GM23338 (cell line): ENCODE results near the gene CPEB3. TPM values are rescaled to one million over a fixed set of nuclear protein-coding genes. Genes with fewer than 3 reads are reported as not detected.
A peak's percentile ranks its signal among the peaks of the same experiment; 100 is the strongest.

Experiments used
- ATAC-seq: fragments of 200-7000 bp; cut with Tn5 transposase; 3 replicates; pipeline ENCODE4 v1.9.1; 2020
- DNase-seq: peaks from one replicate; pipeline ENCODE4 v3.0.0-alpha.2; 2015; ENCODE audit warnings: low spot score
- H2AFZ ChIP-seq: fragments of 200-600 bp; sonication (generic); 2 replicates; pipeline ENCODE4 v1.8.0; 2016; ENCODE audit warnings: antibody characterized with exemption, mild to moderate bottlenecking, moderate library complexity
- H3F3A ChIP-seq: fragments of 200-600 bp; sonication (generic); replicated peaks from 2 replicates; pipeline ENCODE4 v1.8.0; 2017; ENCODE audit warnings: antibody characterized with exemption, mixed run types, low read depth
- H3K27ac ChIP-seq: fragments of 200-600 bp; sonication (generic); 2 replicates; pipeline ENCODE4 v1.6.1; 2016; ENCODE audit warnings: low read depth
- H3K27me3 ChIP-seq: fragments of 200-600 bp; sonication (generic); 2 replicates; pipeline ENCODE4 v1.8.0; 2016; ENCODE audit warnings: mild to moderate bottlenecking, mixed run types, moderate library complexity; ENCODE audit not compliant: insufficient read depth
- H3K36me3 ChIP-seq: fragments of 200-600 bp; sonication (generic); 2 replicates; pipeline ENCODE4 v1.8.0; 2016; ENCODE audit warnings: mild to moderate bottlenecking; ENCODE audit not compliant: insufficient read depth
- H3K4me1 ChIP-seq: fragments of 200-600 bp; sonication (generic); 2 replicates; pipeline ENCODE4 v1.8.0; 2016; ENCODE audit warnings: mild to moderate bottlenecking, moderate library complexity; ENCODE audit not compliant: insufficient read depth
- H3K4me2 ChIP-seq: fragments of 200-600 bp; sonication (generic); 2 replicates; pipeline ENCODE4 v1.7.1; 2017; ENCODE audit warnings: mixed run types
- H3K4me3 ChIP-seq: fragments of 200-600 bp; sonication (generic); 2 replicates; pipeline ENCODE4 v1.6.1; 2016; ENCODE audit warnings: mixed run types
- H3K79me2 ChIP-seq: fragments of 200-600 bp; sonication (generic); replicated peaks from 2 replicates; pipeline ENCODE4 v1.8.0; 2017; ENCODE audit warnings: mild to moderate bottlenecking; ENCODE audit not compliant: insufficient read depth
- H3K9me2 ChIP-seq: fragments of 200-600 bp; sonication (generic); 2 replicates; pipeline ENCODE4 v1.8.0; 2017; ENCODE audit not compliant: insufficient read depth
- H4K20me1 ChIP-seq: fragments of 200-600 bp; sonication (generic); replicated peaks from 2 replicates; pipeline ENCODE4 v1.8.0; 2017; ENCODE audit warnings: mild to moderate bottlenecking; ENCODE audit not compliant: insufficient read depth
- H3K27ac Mint-ChIP-seq: 2 replicates; pipeline ENCODE4 v1.8.0; 2020; ENCODE audit warnings: inconsistent platforms, mild to moderate bottlenecking, moderate library complexity, mixed read lengths
- H3K27me3 Mint-ChIP-seq: 3 replicates; pipeline ENCODE4 v1.8.0; 2022; ENCODE audit warnings: low read depth, mild to moderate bottlenecking, moderate library complexity, mixed read lengths, inconsistent platforms; ENCODE audit not compliant: insufficient read depth, poor library complexity
- H3K36me3 Mint-ChIP-seq: 3 replicates; pipeline ENCODE4 v1.8.0; 2021; ENCODE audit warnings: low read depth, mild to moderate bottlenecking, inconsistent platforms, moderate library complexity, mixed read lengths
- H3K4me1 Mint-ChIP-seq: 3 replicates; pipeline ENCODE4 v1.8.0; 2020; ENCODE audit warnings: mild to moderate bottlenecking, inconsistent platforms, mixed read lengths
- H3K4me3 Mint-ChIP-seq: 3 replicates; pipeline ENCODE4 v1.8.0; 2021; ENCODE audit warnings: moderate library complexity, mild to moderate bottlenecking, inconsistent platforms, mixed read lengths
- H3K9me3 Mint-ChIP-seq: 3 replicates; pipeline ENCODE4 v1.8.0; 2020; ENCODE audit warnings: moderate library complexity, mild to moderate bottlenecking, inconsistent platforms, mixed read lengths
- CREB1 ChIP-seq: fragments of 250-450 bp; sonication (Bioruptor Pico); IDR thresholded peaks from 2 replicates; pipeline ENCODE4 v1.5.0; 2020; ENCODE audit warnings: low read depth, mild to moderate bottlenecking, moderate library complexity
- CTCF ChIP-seq, 2 experiments: fragments of 200-600 bp in 1 of 2; sonication (generic) in 1 of 2; conservative IDR thresholded peaks; 2 replicates each; pipeline versions ENCODE4 v1.5.1 to v1.6.1; 2016 to 2017; ENCODE audit warnings: antibody characterized with exemption in 2 of 2, low read depth in 2 of 2, mild to moderate bottlenecking in 2 of 2, moderate library complexity in 1 of 2
- EZH2 ChIP-seq: fragments of 200-600 bp; sonication (generic); IDR thresholded peaks from one replicate; pipeline ENCODE4 v1.8.0; 2017; ENCODE audit warnings: antibody characterized with exemption, mild to moderate bottlenecking, low read depth; ENCODE audit not compliant: unreplicated experiment
- EZH2phosphoT487 ChIP-seq: fragments of 200-600 bp; sonication (generic); IDR thresholded peaks from one replicate; pipeline ENCODE4 v1.8.1; 2018; ENCODE audit warnings: antibody characterized with exemption; ENCODE audit not compliant: unreplicated experiment
- JUNB ChIP-seq: IDR thresholded peaks from one replicate; pipeline ENCODE4 v1.6.1; 2016; ENCODE audit warnings: antibody characterized with exemption; ENCODE audit not compliant: unreplicated experiment
- POLR2AphosphoS5 ChIP-seq: IDR thresholded peaks from 2 replicates; pipeline ENCODE4 v1.6.1; 2016; ENCODE audit warnings: antibody characterized with exemption, low read depth
- STAT1 ChIP-seq: IDR thresholded peaks from one replicate; pipeline ENCODE4 v1.6.1; 2016; ENCODE audit warnings: antibody characterized with exemption; ENCODE audit not compliant: unreplicated experiment
- ZNF114 ChIP-seq: fragments of 250-450 bp; sonication (Bioruptor Pico); IDR thresholded peaks from 2 replicates; pipeline ENCODE4 v1.5.0; 2020; ENCODE audit warnings: mild to moderate bottlenecking, moderate library complexity
- ZNF331 ChIP-seq: fragments of 250-450 bp; sonication (Bioruptor Pico); IDR thresholded peaks from 2 replicates; pipeline ENCODE4 v1.5.0; 2020; ENCODE audit warnings: low read depth, mild to moderate bottlenecking, moderate library complexity
- polyA plus RNA-seq: library from polyadenylated mRNA; unstranded; fragments of >200 nt; fragmentation: Nextera tagmentation; extraction: Ambion mirVana; gene quantifications from 2 replicates; pipeline ENCODE4 v1.2.1, GENCODE V29; 2016
- total RNA-seq: library from RNA; depleted of rRNA; stranded (reverse); fragments of >200 nt; shearing (Covaris generic); gene quantifications from 2 replicates; pipeline ENCODE4 v1.2.3, GENCODE V29; 2014
- TF ChIP-seq, protein P1 (sequence below): fragments of 250-450 bp; sonication (Bioruptor Pico); IDR thresholded peaks from 2 replicates; pipeline ENCODE4 v1.5.0; 2020; ENCODE audit warnings: mild to moderate bottlenecking, moderate library complexity
- TF ChIP-seq, protein P2 (sequence below): IDR thresholded peaks from 2 replicates; pipeline ENCODE4 v1.6.1; 2016; ENCODE audit warnings: antibody characterized with exemption

CPEB3 gene
- total and polyA plus RNA-seq, 2 experiments from 2014 or later: 0.74 to 1.9 TPM

DNA sequence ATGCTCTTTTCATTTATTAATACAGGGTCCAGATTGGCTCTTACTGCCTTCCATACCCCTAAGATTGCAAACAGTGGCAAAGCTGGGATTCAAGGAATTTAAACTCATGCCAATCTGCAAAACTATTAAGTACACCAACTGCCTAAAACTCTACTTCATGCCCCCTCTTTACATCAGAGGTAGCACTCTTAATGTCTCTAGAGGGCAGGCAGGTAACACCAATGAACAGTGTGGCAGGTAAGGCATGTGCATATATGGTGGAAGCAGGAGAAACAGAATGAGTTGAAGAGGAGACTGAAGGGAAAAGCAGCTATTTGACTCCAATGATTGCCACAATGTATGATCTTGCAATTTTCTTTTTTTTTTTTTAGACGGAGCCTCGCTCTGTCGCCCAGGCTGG is 210.6 kb downstream of the CPEB3 start:
- Histone ChIP-seq H3K27ac (no peak overlapping the region), H3K9me2 (no peaks in the 10 kb centered on the region), H3K27me3 (no peaks in the 10 kb centered on the region), H3K36me3 (no peaks in the 10 kb centered on the region), H3K4me3 (no peak overlapping the region), H3K4me1 (0 out of 2 replicates have a peak, but pooled peaks cover 5% of the 10 kb centered on the region), H3F3A (0 out of 2 replicates have a peak, but pooled peaks cover 2% of the 10 kb centered on the region), H2AFZ (no peak overlapping the region), H3K4me2 (no peak overlapping the region), H3K79me2 (no peaks in the 10 kb centered on the region), H4K20me1 (no peaks in the 10 kb centered on the region; the same call in 1 of the 2 replicates)
- H3K27me3 Mint-ChIP-seq: no peaks in the 10 kb centered on the region
- no peak overlapping the region for H3K4me3 Mint-ChIP-seq
- no peaks in the 10 kb centered on the region for H3K36me3 Mint-ChIP-seq
- ATAC-seq (peak; percentile 80), DNase-seq (peak; percentile 33)
- no peaks in the 10 kb centered on the region for H3K9me3 Mint-ChIP-seq
- H3K27ac Mint-ChIP-seq: no peak overlapping the region
- TF ChIP-seq, protein P1, sequence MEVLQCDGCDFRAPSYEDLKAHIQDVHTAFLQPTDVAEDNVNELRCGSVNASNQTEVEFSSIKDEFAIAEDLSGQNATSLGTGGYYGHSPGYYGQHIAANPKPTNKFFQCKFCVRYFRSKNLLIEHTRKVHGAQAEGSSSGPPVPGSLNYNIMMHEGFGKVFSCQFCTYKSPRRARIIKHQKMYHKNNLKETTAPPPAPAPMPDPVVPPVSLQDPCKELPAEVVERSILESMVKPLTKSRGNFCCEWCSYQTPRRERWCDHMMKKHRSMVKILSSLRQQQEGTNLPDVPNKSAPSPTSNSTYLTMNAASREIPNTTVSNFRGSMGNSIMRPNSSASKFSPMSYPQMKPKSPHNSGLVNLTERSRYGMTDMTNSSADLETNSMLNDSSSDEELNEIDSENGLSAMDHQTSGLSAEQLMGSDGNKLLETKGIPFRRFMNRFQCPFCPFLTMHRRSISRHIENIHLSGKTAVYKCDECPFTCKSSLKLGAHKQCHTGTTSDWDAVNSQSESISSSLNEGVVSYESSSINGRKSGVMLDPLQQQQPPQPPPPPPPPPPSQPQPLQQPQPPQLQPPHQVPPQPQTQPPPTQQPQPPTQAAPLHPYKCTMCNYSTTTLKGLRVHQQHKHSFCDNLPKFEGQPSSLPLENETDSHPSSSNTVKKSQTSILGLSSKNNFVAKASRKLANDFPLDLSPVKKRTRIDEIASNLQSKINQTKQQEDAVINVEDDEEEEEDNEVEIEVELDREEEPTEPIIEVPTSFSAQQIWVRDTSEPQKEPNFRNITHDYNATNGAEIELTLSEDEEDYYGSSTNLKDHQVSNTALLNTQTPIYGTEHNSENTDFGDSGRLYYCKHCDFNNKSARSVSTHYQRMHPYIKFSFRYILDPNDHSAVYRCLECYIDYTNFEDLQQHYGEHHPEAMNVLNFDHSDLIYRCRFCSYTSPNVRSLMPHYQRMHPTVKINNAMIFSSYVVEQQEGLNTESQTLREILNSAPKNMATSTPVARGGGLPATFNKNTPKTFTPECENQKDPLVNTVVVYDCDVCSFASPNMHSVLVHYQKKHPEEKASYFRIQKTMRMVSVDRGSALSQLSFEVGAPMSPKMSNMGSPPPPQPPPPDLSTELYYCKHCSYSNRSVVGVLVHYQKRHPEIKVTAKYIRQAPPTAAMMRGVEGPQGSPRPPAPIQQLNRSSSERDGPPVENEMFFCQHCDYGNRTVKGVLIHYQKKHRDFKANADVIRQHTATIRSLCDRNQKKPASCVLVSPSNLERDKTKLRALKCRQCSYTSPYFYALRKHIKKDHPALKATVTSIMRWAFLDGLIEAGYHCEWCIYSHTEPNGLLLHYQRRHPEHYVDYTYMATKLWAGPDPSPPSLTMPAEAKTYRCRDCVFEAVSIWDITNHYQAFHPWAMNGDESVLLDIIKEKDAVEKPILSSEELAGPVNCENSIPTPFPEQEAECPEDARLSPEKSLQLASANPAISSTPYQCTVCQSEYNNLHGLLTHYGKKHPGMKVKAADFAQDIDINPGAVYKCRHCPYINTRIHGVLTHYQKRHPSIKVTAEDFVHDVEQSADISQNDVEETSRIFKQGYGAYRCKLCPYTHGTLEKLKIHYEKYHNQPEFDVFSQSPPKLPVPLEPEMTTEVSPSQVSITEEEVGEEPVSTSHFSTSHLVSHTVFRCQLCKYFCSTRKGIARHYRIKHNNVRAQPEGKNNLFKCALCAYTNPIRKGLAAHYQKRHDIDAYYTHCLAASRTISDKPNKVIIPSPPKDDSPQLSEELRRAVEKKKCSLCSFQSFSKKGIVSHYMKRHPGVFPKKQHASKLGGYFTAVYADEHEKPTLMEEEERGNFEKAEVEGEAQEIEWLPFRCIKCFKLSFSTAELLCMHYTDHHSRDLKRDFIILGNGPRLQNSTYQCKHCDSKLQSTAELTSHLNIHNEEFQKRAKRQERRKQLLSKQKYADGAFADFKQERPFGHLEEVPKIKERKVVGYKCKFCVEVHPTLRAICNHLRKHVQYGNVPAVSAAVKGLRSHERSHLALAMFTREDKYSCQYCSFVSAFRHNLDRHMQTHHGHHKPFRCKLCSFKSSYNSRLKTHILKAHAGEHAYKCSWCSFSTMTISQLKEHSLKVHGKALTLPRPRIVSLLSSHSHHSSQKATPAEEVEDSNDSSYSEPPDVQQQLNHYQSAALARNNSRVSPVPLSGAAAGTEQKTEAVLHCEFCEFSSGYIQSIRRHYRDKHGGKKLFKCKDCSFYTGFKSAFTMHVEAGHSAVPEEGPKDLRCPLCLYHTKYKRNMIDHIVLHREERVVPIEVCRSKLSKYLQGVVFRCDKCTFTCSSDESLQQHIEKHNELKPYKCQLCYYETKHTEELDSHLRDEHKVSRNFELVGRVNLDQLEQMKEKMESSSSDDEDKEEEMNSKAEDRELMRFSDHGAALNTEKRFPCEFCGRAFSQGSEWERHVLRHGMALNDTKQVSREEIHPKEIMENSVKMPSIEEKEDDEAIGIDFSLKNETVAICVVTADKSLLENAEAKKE (CRISPR knock-in tag): no peak
- peak; percentile 47 to 72 for TF ChIP-seq CTCF (conservative IDR thresholded peaks at IDR 0.05; ENCODE audit: low read depth in 2 of 2)
- H3K4me1 Mint-ChIP-seq: peaks cover 9% of the 10 kb centered on the region

DNA sequence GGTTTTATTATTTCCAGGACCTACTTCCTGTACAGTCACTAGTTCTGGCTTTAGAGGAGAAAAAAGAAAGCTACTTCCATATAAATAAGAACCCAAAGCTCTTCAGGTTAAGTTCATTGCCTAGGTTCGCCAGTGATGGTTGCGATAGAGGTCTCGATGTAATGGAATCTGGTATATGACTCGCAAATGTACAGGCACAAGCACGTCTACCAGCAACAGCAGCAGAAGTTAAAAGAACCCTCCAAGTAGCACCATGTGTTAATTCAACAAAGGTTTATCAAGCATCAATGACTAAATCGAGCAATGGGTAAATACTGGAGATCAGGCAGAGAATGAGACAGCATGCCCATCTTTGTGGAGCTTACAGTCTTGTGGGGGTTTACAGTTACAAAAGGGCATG is 211.9 kb downstream of the CPEB3 start:
- no peak overlapping the region for H3K4me2 ChIP-seq
- H4K20me1 ChIP-seq: no peaks in the 10 kb centered on the region; the same call in 1 of the 2 replicates
- no peaks in the 10 kb centered on the region for H3K36me3 ChIP-seq
- no peaks in the 10 kb centered on the region for H3K27me3 Mint-ChIP-seq
- H3K4me3 Mint-ChIP-seq: no peak overlapping the region
- DNase-seq: no peak
- 0 out of 2 replicates have a peak, but pooled peaks cover 2% of the 10 kb centered on the region for H3F3A ChIP-seq
- H2AFZ ChIP-seq: no peak overlapping the region
- no peak overlapping the region for H3K27ac Mint-ChIP-seq
- 0 out of 2 replicates have a peak, but pooled peaks cover 5% of the 10 kb centered on the region for H3K4me1 ChIP-seq
- no peaks in the 10 kb centered on the region for H3K9me2 ChIP-seq
- peaks cover 9% of the 10 kb centered on the region for H3K4me1 Mint-ChIP-seq
- H3K79me2 ChIP-seq: no peaks in the 10 kb centered on the region
- no peak for ATAC-seq
- H3K9me3 Mint-ChIP-seq: no peaks in the 10 kb centered on the region
- H3K4me3 ChIP-seq: no peak overlapping the region
- no peaks in the 10 kb centered on the region for H3K36me3 Mint-ChIP-seq
- H3K27ac ChIP-seq: no peak overlapping the region
- H3K27me3 ChIP-seq: no peaks in the 10 kb centered on the region
- TF ChIP-seq STAT1 (no peak), JUNB (no peak), EZH2 (no peak), EZH2phosphoT487 (no peak), ZNF114 (no peak), CREB1 (CRISPR knock-in tag) (no peak), ZNF331 (CRISPR knock-in tag) (no peak), POLR2AphosphoS5 (no peak)
- TF ChIP-seq, protein P2, sequence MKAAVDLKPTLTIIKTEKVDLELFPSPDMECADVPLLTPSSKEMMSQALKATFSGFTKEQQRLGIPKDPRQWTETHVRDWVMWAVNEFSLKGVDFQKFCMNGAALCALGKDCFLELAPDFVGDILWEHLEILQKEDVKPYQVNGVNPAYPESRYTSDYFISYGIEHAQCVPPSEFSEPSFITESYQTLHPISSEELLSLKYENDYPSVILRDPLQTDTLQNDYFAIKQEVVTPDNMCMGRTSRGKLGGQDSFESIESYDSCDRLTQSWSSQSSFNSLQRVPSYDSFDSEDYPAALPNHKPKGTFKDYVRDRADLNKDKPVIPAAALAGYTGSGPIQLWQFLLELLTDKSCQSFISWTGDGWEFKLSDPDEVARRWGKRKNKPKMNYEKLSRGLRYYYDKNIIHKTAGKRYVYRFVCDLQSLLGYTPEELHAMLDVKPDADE: no peak
